B cell (primary cell): ENCODE results near the gene GNAI2. TPM values are rescaled to one million over a fixed set of nuclear protein-coding genes. Genes with fewer than 3 reads are reported as not detected.

Experiments
- ATAC-seq: fragments of 200-7000 bp; cut with Tn5 transposase; one replicate; pipeline ENCODE4 v1.10.0; 2021; ENCODE audit warnings: low read depth, mild to moderate bottlenecking, moderate number of reproducible peaks, moderate library complexity
- CTCF ChIA-PET: fragments of 350-600 bp; sonication (Branson Sonifier 250); formaldehyde crosslinking; loops from one replicate; lab custom pipeline; 2021; ENCODE audit warnings: antibody characterized with exemption, inconsistent platforms; lab: Charles Lee
- POLR2A ChIA-PET: fragments of 350-600 bp; sonication (Branson Sonifier 250); formaldehyde crosslinking; loops from one replicate; lab custom pipeline; 2021; ENCODE audit warnings: antibody characterized with exemption; lab: Charles Lee
- DNase-seq: peaks from one replicate; pipeline ENCODE4 v3.0.0; 2013
- H2AFZ ChIP-seq: 2 replicates; pipeline ENCODE4 v1.6.1; 2012; ENCODE audit warnings: mild to moderate bottlenecking, low read depth, low read length; ENCODE audit not compliant: insufficient read depth, poor library complexity, severe bottlenecking
- H3K27ac ChIP-seq, 2 donors: 1 replicate in 1 of 2; 2 replicates in 1 of 2; pipeline ENCODE4 v1.5.1; 2012 to 2013; ENCODE audit warnings: low read length in 2 of 2, mild to moderate bottlenecking in 2 of 2, moderate library complexity in 1 of 2
- H3K27me3 ChIP-seq, 4 experiments: fragments of 200-600 bp in 1 of 4; sonication (generic) in 1 of 4; replicated peaks in 1 of 4; 1 replicate in 2 of 4; 2 replicates in 2 of 4; pipeline versions ENCODE4 v1.6.1 to v1.7.0; 2013 to 2016; ENCODE audit warnings: low read length in 3 of 4, mild to moderate bottlenecking in 2 of 4, mixed read lengths in 1 of 4, moderate library complexity in 1 of 4; ENCODE audit not compliant: insufficient read depth in 4 of 4, control insufficient read depth in 3 of 4; ENCODE audit errors: control extremely low read depth in 1 of 4
- H3K36me3 ChIP-seq, 2 experiments: replicated peaks in 1 of 2; 1 replicate in 1 of 2; 2 replicates in 1 of 2; pipeline versions ENCODE4 v1.6.1 to v1.7.1; 2013; ENCODE audit warnings: low read length in 1 of 2; ENCODE audit not compliant: insufficient read depth in 2 of 2, control insufficient read depth in 1 of 2; ENCODE audit errors: control extremely low read depth in 1 of 2, extremely low read depth in 1 of 2
- H3K4me1 ChIP-seq, 2 donors: fragments of 200-600 bp in 1 of 2; sonication (generic) in 1 of 2; 1 replicate in 1 of 2; 2 replicates in 1 of 2; pipeline versions ENCODE4 v1.5.1 to v1.6.1; 2013 to 2017; ENCODE audit warnings: low read length in 2 of 2; ENCODE audit not compliant: control insufficient read depth in 2 of 2, insufficient read depth in 2 of 2
- H3K4me2 ChIP-seq: replicated peaks from 2 replicates; pipeline ENCODE3; 2012; ENCODE audit warnings: mild to moderate bottlenecking, low read depth, low read length; ENCODE audit not compliant: poor library complexity, severe bottlenecking
- H3K4me3 ChIP-seq, 5 experiments: fragments of 200-600 bp in 1 of 5; sonication (generic) in 1 of 5; 1 replicate in 3 of 5; 2 replicates in 2 of 5; pipeline versions ENCODE4 v1.5.1 to v1.7.0; 2011 to 2016; ENCODE audit warnings: low read length in 4 of 5, mild to moderate bottlenecking in 4 of 5, low read depth in 2 of 5, control low read depth in 1 of 5, moderate library complexity in 1 of 5; ENCODE audit not compliant: insufficient read depth in 1 of 5; ENCODE audit errors: control extremely low read depth in 1 of 5, extremely low read depth in 1 of 5
- H3K79me2 ChIP-seq: fragments of 200-600 bp; sonication (generic); one replicate; pipeline ENCODE4 v1.6.0; 2016; ENCODE audit warnings: low read length; ENCODE audit not compliant: control insufficient read depth, insufficient read depth
- H3K9ac ChIP-seq: fragments of 200-600 bp; sonication (generic); 2 replicates; pipeline ENCODE4 v1.6.1; 2017; ENCODE audit warnings: mild to moderate bottlenecking, low read length, moderate library complexity
- H3K9me3 ChIP-seq, 3 donors: one replicate each; pipeline versions ENCODE4 v1.6.1 to v1.7.1; 2013; ENCODE audit warnings: low read length in 2 of 3; ENCODE audit not compliant: control insufficient read depth in 2 of 3, insufficient read depth in 1 of 3; ENCODE audit errors: control extremely low read depth in 1 of 3
- H4K20me1 ChIP-seq: 2 replicates; pipeline ENCODE4 v1.6.0; 2012; ENCODE audit warnings: mild to moderate bottlenecking, low read length; ENCODE audit not compliant: insufficient read depth, control insufficient read depth, poor library complexity, severe bottlenecking
- H3K27ac Mint-ChIP-seq: one replicate; pipeline ENCODE4 v1.8.0; 2021; ENCODE audit warnings: mixed read lengths
- H3K27me3 Mint-ChIP-seq: one replicate; pipeline ENCODE4 v1.8.0; 2021; ENCODE audit warnings: mixed read lengths
- H3K4me1 Mint-ChIP-seq: one replicate; pipeline ENCODE4 v1.8.0; 2021; ENCODE audit warnings: mixed read lengths
- H3K4me3 Mint-ChIP-seq: one replicate; pipeline ENCODE4 v1.8.0; 2021; ENCODE audit warnings: mixed read lengths
- H3K9me3 Mint-ChIP-seq: one replicate; pipeline ENCODE4 v1.8.0; 2022; ENCODE audit warnings: mixed read lengths; ENCODE audit not compliant: insufficient read depth
- EZH2 ChIP-seq: IDR thresholded peaks from 2 replicates; pipeline ENCODE4 v1.6.1; 2012; ENCODE audit warnings: borderline replicate concordance, low read depth, mild to moderate bottlenecking, moderate library complexity, low read length; ENCODE audit not compliant: insufficient read depth, poor library complexity, severe bottlenecking
- WGBS: methylation state at CpG from one replicate; pipeline ENCODE4 v1.1.5; 2013; ENCODE audit warnings: missing lambda C conversion rate; ENCODE audit not compliant: insufficient coverage; 5-methylcytosine and 5-hydroxymethylcytosine counted together
- intact Hi-C: fragments of 100-400 bp; cut with micrococcal nuclease; formaldehyde crosslinking; loops from one replicate; pipeline ENCODE4 v1.10.0; 2022
- polyA plus RNA-seq: library from polyadenylated mRNA; depleted of rRNA; stranded (reverse); fragments of >200 nt; gene quantifications from 2 replicates; pipeline ENCODE4 v1.2.3, GENCODE V29; 2012
- total RNA-seq, 2 donors: library from RNA; stranded (reverse); fragments of 120-200 nt in 1 of 2; gene quantifications; 1 replicate in 1 of 2; 2 replicates in 1 of 2; pipeline versions ENCODE4 v1.2.3 to v1.2.4, GENCODE V29; 2013 to 2022
- TF ChIP-seq, protein P1 (sequence below): fragments of 200-600 bp; IDR thresholded peaks from one replicate; pipeline ENCODE4 v1.8.0; 2022; ENCODE audit warnings: antibody characterized with exemption, mild to moderate bottlenecking

The GNAI2 gene
- total and polyA plus RNA-seq, 2 donors (not counting 1 experiment from before 2014, with no cell fraction given) = 302 to 491 TPM

GRCh38 chr3:50295553-50296431 is 59.8 kb downstream of the GNAI2 start:
- Histone ChIP-seq H3K79me2 (peaks cover 25% of the 10 kb centered on the region), H3K4me3 (no peak overlapping the region), H3K4me1 (peaks cover 30 to 41% of the 10 kb centered on the region in 2 donors), H4K20me1 (no peaks in the 10 kb centered on the region), H3K27me3 (no peaks in the 10 kb centered on the region), H3K4me2 (no peak overlapping the region), H3K9me3 (no peaks in the 10 kb centered on the region), H3K36me3 (peaks cover 0 to 4% of the 10 kb centered on the region in 2 experiments), H3K9ac (no peak overlapping the region), H3K27ac (no peak overlapping the region), H2AFZ (no peak overlapping the region)
- intact Hi-C loops = loop anchor here (10.0 kb wide), 1 partner anchor 1089 kb away; the partner anchor contains the start of gene MANF
- peaks cover 45% of the 10 kb centered on the region for H3K4me1 Mint-ChIP-seq
- ChIA-PET CTCF (interaction anchor here (0.6 kb wide), 1 partner anchor 32 kb away, joined by 4 read pairs; no protein-coding TSS in a partner anchor), POLR2A (no interaction called here)
- ATAC-seq = no peak
- H3K27ac Mint-ChIP-seq = peak overlapping the region; percentile 15
- WGBS = 98% methylated on average over 7 of the region's 8 CpGs
- no peaks in the 10 kb centered on the region for H3K9me3 Mint-ChIP-seq
- H3K4me3 Mint-ChIP-seq = no peak overlapping the region
- DNase-seq = no peak
- no peak for TF ChIP-seq EZH2
- TF ChIP-seq, protein P1, sequence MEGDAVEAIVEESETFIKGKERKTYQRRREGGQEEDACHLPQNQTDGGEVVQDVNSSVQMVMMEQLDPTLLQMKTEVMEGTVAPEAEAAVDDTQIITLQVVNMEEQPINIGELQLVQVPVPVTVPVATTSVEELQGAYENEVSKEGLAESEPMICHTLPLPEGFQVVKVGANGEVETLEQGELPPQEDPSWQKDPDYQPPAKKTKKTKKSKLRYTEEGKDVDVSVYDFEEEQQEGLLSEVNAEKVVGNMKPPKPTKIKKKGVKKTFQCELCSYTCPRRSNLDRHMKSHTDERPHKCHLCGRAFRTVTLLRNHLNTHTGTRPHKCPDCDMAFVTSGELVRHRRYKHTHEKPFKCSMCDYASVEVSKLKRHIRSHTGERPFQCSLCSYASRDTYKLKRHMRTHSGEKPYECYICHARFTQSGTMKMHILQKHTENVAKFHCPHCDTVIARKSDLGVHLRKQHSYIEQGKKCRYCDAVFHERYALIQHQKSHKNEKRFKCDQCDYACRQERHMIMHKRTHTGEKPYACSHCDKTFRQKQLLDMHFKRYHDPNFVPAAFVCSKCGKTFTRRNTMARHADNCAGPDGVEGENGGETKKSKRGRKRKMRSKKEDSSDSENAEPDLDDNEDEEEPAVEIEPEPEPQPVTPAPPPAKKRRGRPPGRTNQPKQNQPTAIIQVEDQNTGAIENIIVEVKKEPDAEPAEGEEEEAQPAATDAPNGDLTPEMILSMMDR = no peak
- H3K27me3 Mint-ChIP-seq = no peaks in the 10 kb centered on the region
